GM23338 (cell line): Measurements from ENCODE around the gene PSIP1.

Experiments used
- EZH2 ChIP-seq: fragments of 200-600 bp; sonication (generic); IDR thresholded peaks from one replicate; pipeline ENCODE4 v1.8.0; 2017; ENCODE audit warnings: antibody characterized with exemption, mild to moderate bottlenecking, low read depth; ENCODE audit not compliant: unreplicated experiment
- EZH2phosphoT487 ChIP-seq: fragments of 200-600 bp; sonication (generic); IDR thresholded peaks from one replicate; pipeline ENCODE4 v1.8.1; 2018; ENCODE audit warnings: antibody characterized with exemption; ENCODE audit not compliant: unreplicated experiment
- JUNB ChIP-seq: IDR thresholded peaks from one replicate; pipeline ENCODE4 v1.6.1; 2016; ENCODE audit warnings: antibody characterized with exemption; ENCODE audit not compliant: unreplicated experiment
- POLR2AphosphoS5 ChIP-seq: IDR thresholded peaks from 2 replicates; pipeline ENCODE4 v1.6.1; 2016; ENCODE audit warnings: antibody characterized with exemption, low read depth
- STAT1 ChIP-seq: IDR thresholded peaks from one replicate; pipeline ENCODE4 v1.6.1; 2016; ENCODE audit warnings: antibody characterized with exemption; ENCODE audit not compliant: unreplicated experiment
- ZNF114 ChIP-seq: fragments of 250-450 bp; sonication (Bioruptor Pico); IDR thresholded peaks from 2 replicates; pipeline ENCODE4 v1.5.0; 2020; ENCODE audit warnings: mild to moderate bottlenecking, moderate library complexity
- TF ChIP-seq, protein P1 (sequence below), 2 experiments: fragments of 200-600 bp in 1 of 2; sonication (generic) in 1 of 2; conservative IDR thresholded peaks; 2 replicates each; pipeline versions ENCODE4 v1.5.1 to v1.6.1; 2016 to 2017; ENCODE audit warnings: antibody characterized with exemption in 2 of 2, low read depth in 2 of 2, mild to moderate bottlenecking in 2 of 2, moderate library complexity in 1 of 2
- TF ChIP-seq, protein P2 (sequence below): IDR thresholded peaks from one replicate; pipeline ENCODE4 v1.6.1; 2018; ENCODE audit warnings: antibody characterized with exemption; ENCODE audit not compliant: unreplicated experiment
- TF ChIP-seq, protein P3 (sequence below): IDR thresholded peaks from 2 replicates; pipeline ENCODE4 v1.6.1; 2016; ENCODE audit warnings: antibody characterized with exemption

DNA sequence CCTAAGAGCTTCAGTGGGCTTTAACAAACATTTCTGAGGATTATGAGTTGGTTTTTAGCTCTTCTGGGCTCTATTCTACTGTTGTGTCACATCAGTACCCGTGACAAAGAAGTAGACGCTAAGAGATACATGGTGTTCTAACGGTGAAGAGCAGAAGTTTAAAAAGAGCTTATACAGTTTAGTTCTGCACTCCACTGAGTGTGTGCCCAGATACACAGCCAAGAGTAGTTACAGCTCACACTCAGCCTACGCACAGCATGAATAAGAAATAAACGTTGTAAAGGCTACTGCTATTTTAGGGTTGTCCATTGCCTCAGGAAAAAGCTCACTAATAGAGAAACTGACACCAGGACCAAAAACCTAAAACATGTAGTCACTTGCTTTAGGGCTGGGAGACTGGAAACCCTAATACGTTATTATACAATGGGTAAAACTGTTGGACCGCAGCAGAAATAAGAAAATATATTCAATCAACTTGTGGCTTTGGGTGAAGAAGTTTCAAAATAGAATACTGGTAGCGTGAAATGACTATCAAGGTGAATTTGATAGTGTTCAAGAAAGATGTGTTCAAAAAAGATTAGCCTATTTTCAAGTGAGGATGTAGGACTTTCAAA is 34.7 kb downstream of the PSIP1 start:
- TF ChIP-seq, protein P1, sequence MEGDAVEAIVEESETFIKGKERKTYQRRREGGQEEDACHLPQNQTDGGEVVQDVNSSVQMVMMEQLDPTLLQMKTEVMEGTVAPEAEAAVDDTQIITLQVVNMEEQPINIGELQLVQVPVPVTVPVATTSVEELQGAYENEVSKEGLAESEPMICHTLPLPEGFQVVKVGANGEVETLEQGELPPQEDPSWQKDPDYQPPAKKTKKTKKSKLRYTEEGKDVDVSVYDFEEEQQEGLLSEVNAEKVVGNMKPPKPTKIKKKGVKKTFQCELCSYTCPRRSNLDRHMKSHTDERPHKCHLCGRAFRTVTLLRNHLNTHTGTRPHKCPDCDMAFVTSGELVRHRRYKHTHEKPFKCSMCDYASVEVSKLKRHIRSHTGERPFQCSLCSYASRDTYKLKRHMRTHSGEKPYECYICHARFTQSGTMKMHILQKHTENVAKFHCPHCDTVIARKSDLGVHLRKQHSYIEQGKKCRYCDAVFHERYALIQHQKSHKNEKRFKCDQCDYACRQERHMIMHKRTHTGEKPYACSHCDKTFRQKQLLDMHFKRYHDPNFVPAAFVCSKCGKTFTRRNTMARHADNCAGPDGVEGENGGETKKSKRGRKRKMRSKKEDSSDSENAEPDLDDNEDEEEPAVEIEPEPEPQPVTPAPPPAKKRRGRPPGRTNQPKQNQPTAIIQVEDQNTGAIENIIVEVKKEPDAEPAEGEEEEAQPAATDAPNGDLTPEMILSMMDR (conservative IDR thresholded peaks at IDR 0.05; ENCODE audit: low read depth in 2 of 2) = no peak
- TF ChIP-seq, protein P2, sequence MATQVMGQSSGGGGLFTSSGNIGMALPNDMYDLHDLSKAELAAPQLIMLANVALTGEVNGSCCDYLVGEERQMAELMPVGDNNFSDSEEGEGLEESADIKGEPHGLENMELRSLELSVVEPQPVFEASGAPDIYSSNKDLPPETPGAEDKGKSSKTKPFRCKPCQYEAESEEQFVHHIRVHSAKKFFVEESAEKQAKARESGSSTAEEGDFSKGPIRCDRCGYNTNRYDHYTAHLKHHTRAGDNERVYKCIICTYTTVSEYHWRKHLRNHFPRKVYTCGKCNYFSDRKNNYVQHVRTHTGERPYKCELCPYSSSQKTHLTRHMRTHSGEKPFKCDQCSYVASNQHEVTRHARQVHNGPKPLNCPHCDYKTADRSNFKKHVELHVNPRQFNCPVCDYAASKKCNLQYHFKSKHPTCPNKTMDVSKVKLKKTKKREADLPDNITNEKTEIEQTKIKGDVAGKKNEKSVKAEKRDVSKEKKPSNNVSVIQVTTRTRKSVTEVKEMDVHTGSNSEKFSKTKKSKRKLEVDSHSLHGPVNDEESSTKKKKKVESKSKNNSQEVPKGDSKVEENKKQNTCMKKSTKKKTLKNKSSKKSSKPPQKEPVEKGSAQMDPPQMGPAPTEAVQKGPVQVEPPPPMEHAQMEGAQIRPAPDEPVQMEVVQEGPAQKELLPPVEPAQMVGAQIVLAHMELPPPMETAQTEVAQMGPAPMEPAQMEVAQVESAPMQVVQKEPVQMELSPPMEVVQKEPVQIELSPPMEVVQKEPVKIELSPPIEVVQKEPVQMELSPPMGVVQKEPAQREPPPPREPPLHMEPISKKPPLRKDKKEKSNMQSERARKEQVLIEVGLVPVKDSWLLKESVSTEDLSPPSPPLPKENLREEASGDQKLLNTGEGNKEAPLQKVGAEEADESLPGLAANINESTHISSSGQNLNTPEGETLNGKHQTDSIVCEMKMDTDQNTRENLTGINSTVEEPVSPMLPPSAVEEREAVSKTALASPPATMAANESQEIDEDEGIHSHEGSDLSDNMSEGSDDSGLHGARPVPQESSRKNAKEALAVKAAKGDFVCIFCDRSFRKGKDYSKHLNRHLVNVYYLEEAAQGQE = no peak
- no peak for TF ChIP-seq POLR2AphosphoS5
- no peak for TF ChIP-seq STAT1
- TF ChIP-seq JUNB = no peak
- TF ChIP-seq, protein P3, sequence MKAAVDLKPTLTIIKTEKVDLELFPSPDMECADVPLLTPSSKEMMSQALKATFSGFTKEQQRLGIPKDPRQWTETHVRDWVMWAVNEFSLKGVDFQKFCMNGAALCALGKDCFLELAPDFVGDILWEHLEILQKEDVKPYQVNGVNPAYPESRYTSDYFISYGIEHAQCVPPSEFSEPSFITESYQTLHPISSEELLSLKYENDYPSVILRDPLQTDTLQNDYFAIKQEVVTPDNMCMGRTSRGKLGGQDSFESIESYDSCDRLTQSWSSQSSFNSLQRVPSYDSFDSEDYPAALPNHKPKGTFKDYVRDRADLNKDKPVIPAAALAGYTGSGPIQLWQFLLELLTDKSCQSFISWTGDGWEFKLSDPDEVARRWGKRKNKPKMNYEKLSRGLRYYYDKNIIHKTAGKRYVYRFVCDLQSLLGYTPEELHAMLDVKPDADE = no peak
- TF ChIP-seq EZH2 = no peak
- TF ChIP-seq EZH2phosphoT487 = no peak
- TF ChIP-seq ZNF114 = no peak
